K562 (cell line): Measurements from ENCODE around the gene PRCC. TPM values are rescaled to one million over a fixed set of nuclear protein-coding genes. Genes with fewer than 3 reads are reported as not detected.

Experiments
- BCLAF1 ChIP-seq, 2 experiments: fragments of 450-650 bp in 1 of 2; IDR thresholded peaks; 2 replicates each; pipeline ENCODE4 v1.6.1; 2011 to 2017; ENCODE audit warnings: low read depth in 2 of 2, antibody characterized with exemption in 1 of 2, borderline replicate concordance in 1 of 2, low read length in 1 of 2, mild to moderate bottlenecking in 1 of 2, mixed read lengths in 1 of 2; ENCODE audit not compliant: control insufficient read depth in 1 of 2
- GABPA ChIP-seq: fragments of 200-800 bp; sonication (Bioruptor generic); conservative IDR thresholded peaks from 2 replicates; pipeline ENCODE4 v1.6.1; 2016; ENCODE audit warnings: low read depth, missing genetic modification characterization, missing compliant biosample characterization
- GTF2B ChIP-seq: IDR thresholded peaks from 2 replicates; pipeline ENCODE4 v1.6.1; 2011; ENCODE audit not compliant: insufficient read length; ENCODE audit errors: extremely low read depth
- HBP1 ChIP-seq: fragments of 450-650 bp; formaldehyde crosslinking; IDR thresholded peaks from 2 replicates; pipeline ENCODE4 v1.4.0; 2022; ENCODE audit warnings: missing genetic modification characterization
- HNRNPUL1 ChIP-seq: fragments of 200-400 bp; formaldehyde crosslinking; IDR thresholded peaks from 2 replicates; pipeline ENCODE4 v1.6.1; 2017; ENCODE audit warnings: low read length
- IRF9 ChIP-seq: fragments of 450-650 bp; IDR thresholded peaks from 2 replicates; pipeline ENCODE4 v1.6.1; 2016; ENCODE audit warnings: missing biosample characterization, missing genetic modification characterization
- JUNB ChIP-seq: fragments of 450-650 bp; formaldehyde crosslinking; conservative IDR thresholded peaks from 2 replicates; pipeline ENCODE4 v1.4.0; 2020; ENCODE audit warnings: mild to moderate bottlenecking
- MEF2A ChIP-seq: IDR thresholded peaks from 2 replicates; pipeline ENCODE4 v1.6.1; 2011; ENCODE audit warnings: low read depth, mild to moderate bottlenecking, low read length, moderate library complexity; ENCODE audit not compliant: control insufficient read depth
- NCOR1 ChIP-seq: fragments of 450-650 bp; IDR thresholded peaks from 2 replicates; pipeline ENCODE4 v1.6.1; 2016; ENCODE audit warnings: mild to moderate bottlenecking, moderate library complexity
- PTRF ChIP-seq: fragments of 450-650 bp; IDR thresholded peaks from 2 replicates; pipeline ENCODE4 v1.6.1; 2016; ENCODE audit warnings: mild to moderate bottlenecking, missing genetic modification characterization, missing compliant biosample characterization
- RAD21 ChIP-seq, 2 experiments: fragments of 250-450 bp in 1 of 2; fragments of 450-650 bp in 1 of 2; sonication (Bioruptor Pico) in 1 of 2; formaldehyde crosslinking in 1 of 2; IDR thresholded peaks in 1 of 2; conservative IDR thresholded peaks in 1 of 2; 2 replicates each; pipeline versions ENCODE4 v1.4.0 to v1.8.0; 2020 to 2022; ENCODE audit warnings: mild to moderate bottlenecking in 2 of 2, moderate library complexity in 1 of 2
- RBBP5 ChIP-seq: fragments of 200-600 bp; sonication (generic); IDR thresholded peaks from 2 replicates; pipeline ENCODE4 v1.6.1; 2012; ENCODE audit warnings: borderline replicate concordance, mild to moderate bottlenecking, low read length, control low read depth, inconsistent platforms; ENCODE audit not compliant: insufficient read depth, poor library complexity, severe bottlenecking
- SLC30A9 ChIP-seq: fragments of 250-450 bp; sonication (Bioruptor Pico); IDR thresholded peaks from 2 replicates; pipeline ENCODE4 v1.8.0; 2022; ENCODE audit warnings: mild to moderate bottlenecking, moderate library complexity
- YY1 ChIP-seq, 3 experiments: IDR thresholded peaks; 2 replicates each; pipeline ENCODE4 v1.6.1; 2011; ENCODE audit warnings: low read length in 2 of 3, mild to moderate bottlenecking in 2 of 3, moderate library complexity in 2 of 3, borderline replicate concordance in 1 of 3, control low read depth in 1 of 3, low read depth in 1 of 3; ENCODE audit not compliant: insufficient read depth in 3 of 3, insufficient replicate concordance in 2 of 3, control insufficient read depth in 1 of 3, insufficient read length in 1 of 3; ENCODE audit errors: extremely low read depth in 1 of 3
- ZFP91 ChIP-seq: sonication (generic); formaldehyde crosslinking; IDR thresholded peaks from 2 replicates; pipeline ENCODE4 v1.8.0; 2022; ENCODE audit warnings: mild to moderate bottlenecking, missing genetic modification reagents
- ZNF785 ChIP-seq: fragments of 250-450 bp; sonication (Bioruptor Pico); IDR thresholded peaks from 2 replicates; pipeline ENCODE4 v1.4.0; 2020; ENCODE audit warnings: mild to moderate bottlenecking
- ZNF830 ChIP-seq: fragments of 250-450 bp; sonication (Bioruptor Pico); IDR thresholded peaks from 2 replicates; pipeline ENCODE4 v1.5.0; 2021; ENCODE audit warnings: mild to moderate bottlenecking
- polyA plus RNA-seq, 8 experiments: library from polyadenylated mRNA; depleted of rRNA in 4 of 8; stranded (reverse) in 5 of 8; unstranded in 3 of 8; fragments of >200 nt; fragmentation: Nextera tagmentation in 2 of 8; fragmentation: Illumina TruSeq in 1 of 8; extraction: Ambion mirVana in 2 of 8; extraction: Trizol in 1 of 8; gene quantifications; 2 replicates each; pipeline versions ENCODE4 v1.2.1 to v1.2.3, GENCODE V29; 2011 to 2014; ENCODE audit warnings: inconsistent platforms in 1 of 8, missing spikeins in 1 of 8
- total RNA-seq, 7 experiments: library from RNA; depleted of rRNA in 6 of 7; stranded (reverse); fragments of >200 nt in 6 of 7; fragmentation: Illumina TruSeq in 2 of 7; extraction: Trizol in 2 of 7; gene quantifications; 2 replicates each; pipeline versions ENCODE4 v1.2.1 to v1.2.3, GENCODE V29; 2011 to 2021; ENCODE audit warnings: low replicate concordance in 1 of 7

Gene PRCC
- total and polyA plus RNA-seq, 9 of the 15 experiments (the other 6 are each of a cell fraction or from before 2014, with no cell fraction given): 23.9 to 201 (median 41.1) TPM

GRCh38 chr1:156751757-156752481 lies 15.4 kb upstream of the PRCC start (continued):
- TF ChIP-seq HBP1 (no peak), PTRF (no peak), RBBP5 (peak; percentile 77), ZNF830 (CRISPR knock-in tag) (0 out of 2 replicates have a peak, but pooled peaks have one; percentile 65), JUNB (CRISPR knock-in tag) (no peak), ZFP91 (CRISPR knock-in tag) (no peak), GABPA (tag) (0 out of 2 replicates have a peak, but pooled peaks have one; percentile 15), IRF9 (tag) (no peak), BCLAF1 (IDR thresholded peaks at IDR 0.05; ENCODE audit: borderline replicate concordance in 1 of 2, control insufficient read depth in 1 of 2, low read depth in 2 of 2, low read length in 1 of 2) (0 out of 4 replicates have a peak, but pooled peaks of 1 of the 2 experiments have one; percentile 53), HNRNPUL1 (no peak), MEF2A (no peak; the same call in 1 of the 2 replicates), YY1 (IDR thresholded peaks at IDR 0.05; ENCODE audit: borderline replicate concordance in 1 of 3, control insufficient read depth in 1 of 3, extremely low read depth in 1 of 3, insufficient read depth in 3 of 3, insufficient read length in 1 of 3, insufficient replicate concordance in 2 of 3, low read depth in 1 of 3, low read length in 2 of 3) (peak in 2 of 3 experiments; percentile 27 to 82), SLC30A9 (CRISPR knock-in tag) (no peak), RAD21 (CRISPR knock-in tag; conservative IDR thresholded peaks at IDR 0.05 in 1 of 2, IDR thresholded peaks at IDR 0.05 in 1 of 2) (no peak), GTF2B (no peak), ZNF785 (CRISPR knock-in tag) (no peak), NCOR1 (peak; percentile 25; the same call in 1 of the 2 replicates)
